Astrocyte (in vitro differentiated cells and primary cell): Measurements from ENCODE around the gene ZNRF1.
"Not testable (repeated sequence)": the region's sequence is repeated elsewhere in the genome, so short reads cannot be mapped to it uniquely, and the experiment has no call there.

ENCODE experiments used
- CTCF ChIP-seq: IDR thresholded peaks from 2 replicates; pipeline ENCODE4 v1.5.1; 2011; ENCODE audit warnings: low read depth, mild to moderate bottlenecking, inconsistent platforms, low read length, moderate library complexity; ENCODE audit not compliant: insufficient read depth
- EZH2 ChIP-seq: IDR thresholded peaks from 2 replicates; pipeline ENCODE4 v1.6.1; 2012; ENCODE audit warnings: mild to moderate bottlenecking, low read length, inconsistent platforms; ENCODE audit not compliant: insufficient read depth

- not testable (repeated sequence) for TF ChIP-seq CTCF, EZH2
Observed at GRCh38 chr16:75016451-75017081, 17.7 kb downstream of the ZNRF1 start.
